ENCODE data around the gene EHMT1.

Gene EHMT1

GRCh38 chr9:137771580-137771979 lies 152.8 kb downstream of the EHMT1 start:
- H3F3A ChIP-seq (ENCODE audit: insufficient read depth, low read length): no peaks in the 10 kb centered on the region
- TF ChIP-seq, protein P1, sequence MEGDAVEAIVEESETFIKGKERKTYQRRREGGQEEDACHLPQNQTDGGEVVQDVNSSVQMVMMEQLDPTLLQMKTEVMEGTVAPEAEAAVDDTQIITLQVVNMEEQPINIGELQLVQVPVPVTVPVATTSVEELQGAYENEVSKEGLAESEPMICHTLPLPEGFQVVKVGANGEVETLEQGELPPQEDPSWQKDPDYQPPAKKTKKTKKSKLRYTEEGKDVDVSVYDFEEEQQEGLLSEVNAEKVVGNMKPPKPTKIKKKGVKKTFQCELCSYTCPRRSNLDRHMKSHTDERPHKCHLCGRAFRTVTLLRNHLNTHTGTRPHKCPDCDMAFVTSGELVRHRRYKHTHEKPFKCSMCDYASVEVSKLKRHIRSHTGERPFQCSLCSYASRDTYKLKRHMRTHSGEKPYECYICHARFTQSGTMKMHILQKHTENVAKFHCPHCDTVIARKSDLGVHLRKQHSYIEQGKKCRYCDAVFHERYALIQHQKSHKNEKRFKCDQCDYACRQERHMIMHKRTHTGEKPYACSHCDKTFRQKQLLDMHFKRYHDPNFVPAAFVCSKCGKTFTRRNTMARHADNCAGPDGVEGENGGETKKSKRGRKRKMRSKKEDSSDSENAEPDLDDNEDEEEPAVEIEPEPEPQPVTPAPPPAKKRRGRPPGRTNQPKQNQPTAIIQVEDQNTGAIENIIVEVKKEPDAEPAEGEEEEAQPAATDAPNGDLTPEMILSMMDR (IDR thresholded peaks at IDR 0.05; ENCODE audit: low read length): no peak
- no peak for TF ChIP-seq EZH2 (IDR thresholded peaks at IDR 0.05; ENCODE audit: borderline replicate concordance, low read length)
- H3K4me2 ChIP-seq (ENCODE audit: low read length): no peak overlapping the region
- no peaks in the 10 kb centered on the region for H3K27me3 ChIP-seq (ENCODE audit: insufficient read depth, low read length)
- no peaks in the 10 kb centered on the region for H3K9me2 ChIP-seq (ENCODE audit: low read depth, low read length)
- no peaks in the 10 kb centered on the region for H3K79me2 ChIP-seq (ENCODE audit: insufficient read depth, low read length)
- no peaks in the 10 kb centered on the region for H4K20me1 ChIP-seq (ENCODE audit: insufficient read depth, low read length)
- H3K36me3 ChIP-seq (ENCODE audit: insufficient read depth, low read length): peaks cover 86% of the 10 kb centered on the region
- H3K4me3 ChIP-seq (ENCODE audit: low read depth, low read length, poor library complexity, severe bottlenecking): no peak overlapping the region
- no peaks in the 10 kb centered on the region for H3K9me3 ChIP-seq (ENCODE audit: low read length)
- no peaks in the 10 kb centered on the region for H3K4me1 ChIP-seq (ENCODE audit: insufficient read depth, low read length, severe bottlenecking)
- no peak overlapping the region for H2AFZ ChIP-seq (ENCODE audit: low read length)
- H3K9ac ChIP-seq (ENCODE audit: low read length): no peak overlapping the region
- no peak overlapping the region for H3K27ac ChIP-seq (ENCODE audit: low read depth, low read length, poor library complexity, severe bottlenecking)

- Histone ChIP-seq H3K4me3 (ENCODE audit: low read depth, low read length, poor library complexity, severe bottlenecking) (no peak overlapping the region), H3K4me1 (ENCODE audit: insufficient read depth, low read length, severe bottlenecking) (no peaks in the 10 kb centered on the region), H4K20me1 (ENCODE audit: insufficient read depth, low read length) (no peaks in the 10 kb centered on the region), H3K9me2 (ENCODE audit: low read depth, low read length) (no peaks in the 10 kb centered on the region), H3K36me3 (ENCODE audit: insufficient read depth, low read length) (peaks cover 86% of the 10 kb centered on the region), H3K27me3 (ENCODE audit: insufficient read depth, low read length) (no peaks in the 10 kb centered on the region), H3K79me2 (ENCODE audit: insufficient read depth, low read length) (no peaks in the 10 kb centered on the region), H3F3A (ENCODE audit: insufficient read depth, low read length) (no peaks in the 10 kb centered on the region), H3K9me3 (ENCODE audit: low read length) (no peaks in the 10 kb centered on the region), H3K27ac (ENCODE audit: low read depth, low read length, poor library complexity, severe bottlenecking) (no peak overlapping the region), H2AFZ (ENCODE audit: low read length) (no peak overlapping the region), H3K9ac (ENCODE audit: low read length) (no peak overlapping the region), H3K4me2 (ENCODE audit: low read length) (no peak overlapping the region)
- TF ChIP-seq, protein P1 (IDR thresholded peaks at IDR 0.05; ENCODE audit: low read length): peak; percentile 49; the same call in 1 of the 2 replicates
- TF ChIP-seq EZH2 (IDR thresholded peaks at IDR 0.05; ENCODE audit: borderline replicate concordance, low read length): no peak
These were observed 153.6 kb downstream of the EHMT1 start for GRCh38 chr9:137772281-137772873.

DNA sequence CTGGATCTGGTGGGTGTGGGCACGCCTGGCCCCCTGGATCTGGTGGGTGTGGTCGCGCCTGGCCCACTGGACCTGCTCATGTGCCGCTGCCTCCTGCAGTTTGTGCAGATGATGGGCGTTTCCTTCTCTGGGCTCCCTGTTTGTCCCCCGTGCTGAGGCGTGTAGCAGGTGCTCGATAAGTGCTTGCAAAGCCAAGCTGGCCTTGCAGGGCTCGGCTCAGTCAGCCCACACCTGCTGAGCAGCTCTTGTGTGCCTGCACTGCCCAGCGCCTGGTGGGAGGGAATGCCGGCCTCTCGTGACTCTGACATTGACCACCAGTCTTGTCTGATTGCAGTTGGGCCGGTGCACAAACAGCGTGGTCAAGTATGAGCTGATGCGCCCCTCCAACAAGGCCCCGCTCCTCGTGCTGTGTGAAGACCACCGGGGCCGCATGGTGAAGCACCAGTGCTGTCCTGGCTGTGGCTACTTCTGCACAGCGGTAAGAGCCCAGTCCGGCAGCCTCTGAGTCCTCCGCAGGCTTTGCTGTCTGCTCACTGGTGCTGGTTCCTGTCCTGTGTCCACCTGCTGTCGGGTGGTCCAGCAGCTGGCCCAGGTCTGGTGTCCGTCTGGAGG lies 156.1 kb downstream of the EHMT1 start:
- H3K36me3 ChIP-seq (ENCODE audit: insufficient read depth, low read length): peaks cover 89% of the 10 kb centered on the region
- H3K4me2 ChIP-seq (ENCODE audit: low read length): no peak overlapping the region
- H3K9me3 ChIP-seq (ENCODE audit: low read length): no peaks in the 10 kb centered on the region
- TF ChIP-seq EZH2 (IDR thresholded peaks at IDR 0.05; ENCODE audit: borderline replicate concordance, low read length): no peak
- TF ChIP-seq, protein P1 (IDR thresholded peaks at IDR 0.05; ENCODE audit: low read length): no peak
- H3K4me3 ChIP-seq (ENCODE audit: low read depth, low read length, poor library complexity, severe bottlenecking): no peak overlapping the region
- no peaks in the 10 kb centered on the region for H3K9me2 ChIP-seq (ENCODE audit: low read depth, low read length)
- H2AFZ ChIP-seq (ENCODE audit: low read length): no peak overlapping the region
- no peak overlapping the region for H3K9ac ChIP-seq (ENCODE audit: low read length)
- no peaks in the 10 kb centered on the region for H3F3A ChIP-seq (ENCODE audit: insufficient read depth, low read length)
- H3K79me2 ChIP-seq (ENCODE audit: insufficient read depth, low read length): no peaks in the 10 kb centered on the region
- no peaks in the 10 kb centered on the region for H4K20me1 ChIP-seq (ENCODE audit: insufficient read depth, low read length)
- H3K4me1 ChIP-seq (ENCODE audit: insufficient read depth, low read length, severe bottlenecking): no peaks in the 10 kb centered on the region
- H3K27ac ChIP-seq (ENCODE audit: low read depth, low read length, poor library complexity, severe bottlenecking): no peak overlapping the region
- no peaks in the 10 kb centered on the region for H3K27me3 ChIP-seq (ENCODE audit: insufficient read depth, low read length)

Data from OCI-LY1 (cell line).